Tibial nerve (tissue), 4 donors: ENCODE results near the gene ARHGEF4. TPM values are rescaled to one million over a fixed set of nuclear protein-coding genes. Genes with fewer than 3 reads are reported as not detected.

Experiments used
- DNase-seq, 2 donors: peaks; one replicate each; pipeline ENCODE4 v3.0.0-alpha.2; 2019; ENCODE audit warnings: low spot score in 2 of 2
- H3K27ac ChIP-seq, 4 donors: fragments of 200-600 bp; sonication (generic) in 3 of 4; one replicate each; pipeline ENCODE4 v1.5.1; 2017 to 2019; ENCODE audit warnings: mild to moderate bottlenecking in 1 of 4
- H3K27me3 ChIP-seq, 2 donors: fragments of 200-600 bp; sonication (generic) in 1 of 2; one replicate each; pipeline versions ENCODE4 v1.5.1 to v1.6.0; 2017 to 2019
- H3K36me3 ChIP-seq, 3 donors: fragments of 200-600 bp; sonication (generic); one replicate each; pipeline ENCODE4 v1.5.1; 2018 to 2019
- H3K4me1 ChIP-seq, 4 donors: fragments of 200-600 bp; sonication (generic) in 3 of 4; one replicate each; pipeline ENCODE4 v1.5.1; 2017 to 2019
- H3K4me3 ChIP-seq, 4 donors: fragments of 200-600 bp; sonication (generic) in 3 of 4; one replicate each; pipeline ENCODE4 v1.5.1; 2017 to 2019; ENCODE audit warnings: mild to moderate bottlenecking in 1 of 4, moderate library complexity in 1 of 4
- H3K9me3 ChIP-seq, 4 donors: fragments of 200-600 bp; sonication (generic) in 3 of 4; one replicate each; pipeline ENCODE4 v1.5.1; 2017 to 2019
- EP300 ChIP-seq, 2 donors: sonication (generic); formaldehyde crosslinking; IDR thresholded peaks; one replicate each; pipeline ENCODE4 v1.6.1; 2017; ENCODE audit warnings: antibody characterized with exemption in 2 of 2, mild to moderate bottlenecking in 1 of 2
- POLR2A ChIP-seq, 2 donors: fragments of 450-650 bp; IDR thresholded peaks; one replicate each; pipeline ENCODE4 v1.6.1; 2017; ENCODE audit warnings: antibody characterized with exemption in 2 of 2, mild to moderate bottlenecking in 2 of 2, moderate library complexity in 2 of 2
- WGBS, 2 donors: methylation state at CpG; one replicate each; pipeline ENCODE4 v1.1.5; 2018; 5-methylcytosine and 5-hydroxymethylcytosine counted together
- small RNA-seq: library from RNA; depleted of rRNA; stranded (forward); fragments of <200 nt; gene quantifications from one replicate; pipeline ENCODE3, GENCODE V24; 2016
- total RNA-seq, 4 donors: library from RNA; depleted of rRNA; stranded (reverse); fragments of >200 nt; gene quantifications; one replicate each; pipeline ENCODE4 v1.1.0, GENCODE V29; 2016
- TF ChIP-seq, protein P1 (sequence below), 5 experiments: fragments of 200-600 bp in 3 of 5; fragments of 450-650 bp in 2 of 5; sonication (generic) in 3 of 5; IDR thresholded peaks; one replicate each; pipeline ENCODE4 v1.5.1; 2016 to 2019; ENCODE audit warnings: antibody characterized with exemption in 5 of 5, mild to moderate bottlenecking in 3 of 5, moderate library complexity in 2 of 5

ARHGEF4 gene
- total RNA-seq, 4 donors from 2014 or later: 16.3 to 50.7 (median 23.3) TPM

DNA sequence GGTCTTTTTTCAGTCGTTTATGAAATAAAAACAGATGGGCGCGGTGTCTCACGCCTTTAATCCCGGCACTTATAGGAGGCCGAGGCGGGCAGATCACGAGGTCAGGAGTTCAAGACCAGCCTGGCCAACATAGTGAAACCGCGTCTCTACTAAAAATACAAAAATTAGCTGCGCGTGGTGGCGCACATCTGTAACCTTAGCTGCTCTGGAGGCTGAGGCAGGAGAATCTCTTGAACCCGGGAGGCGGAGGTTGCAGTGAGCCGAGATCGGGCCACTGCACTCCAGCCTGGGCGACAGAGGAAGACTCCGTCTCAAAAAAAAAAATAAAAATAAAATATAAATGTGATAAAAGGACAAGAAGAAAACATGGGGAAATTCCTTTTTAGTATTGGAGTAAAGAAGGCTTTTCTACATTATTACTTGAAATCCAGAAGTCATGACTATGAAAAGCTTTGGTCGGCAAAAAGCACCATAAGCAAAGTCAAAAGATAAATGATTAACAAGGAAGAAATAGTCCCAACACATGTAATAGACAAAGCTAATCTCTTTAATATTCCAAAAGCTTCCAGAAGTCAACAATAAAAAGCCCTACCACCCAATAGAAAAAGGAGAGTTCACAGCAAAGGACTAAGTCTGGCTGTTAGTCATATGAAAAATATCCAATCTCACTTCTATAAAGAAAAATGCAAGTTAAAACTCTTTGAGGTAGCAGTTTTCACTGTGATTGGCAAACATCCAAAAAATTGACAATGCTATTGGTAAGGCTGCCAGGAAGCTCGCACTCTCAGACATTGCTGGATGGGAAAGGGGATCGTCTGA is 258.0 kb downstream of the ARHGEF4 start:
- TF ChIP-seq POLR2A (IDR thresholded peaks at IDR 0.05): no peak
- no peak for TF ChIP-seq EP300 (IDR thresholded peaks at IDR 0.05)
- TF ChIP-seq, protein P1, sequence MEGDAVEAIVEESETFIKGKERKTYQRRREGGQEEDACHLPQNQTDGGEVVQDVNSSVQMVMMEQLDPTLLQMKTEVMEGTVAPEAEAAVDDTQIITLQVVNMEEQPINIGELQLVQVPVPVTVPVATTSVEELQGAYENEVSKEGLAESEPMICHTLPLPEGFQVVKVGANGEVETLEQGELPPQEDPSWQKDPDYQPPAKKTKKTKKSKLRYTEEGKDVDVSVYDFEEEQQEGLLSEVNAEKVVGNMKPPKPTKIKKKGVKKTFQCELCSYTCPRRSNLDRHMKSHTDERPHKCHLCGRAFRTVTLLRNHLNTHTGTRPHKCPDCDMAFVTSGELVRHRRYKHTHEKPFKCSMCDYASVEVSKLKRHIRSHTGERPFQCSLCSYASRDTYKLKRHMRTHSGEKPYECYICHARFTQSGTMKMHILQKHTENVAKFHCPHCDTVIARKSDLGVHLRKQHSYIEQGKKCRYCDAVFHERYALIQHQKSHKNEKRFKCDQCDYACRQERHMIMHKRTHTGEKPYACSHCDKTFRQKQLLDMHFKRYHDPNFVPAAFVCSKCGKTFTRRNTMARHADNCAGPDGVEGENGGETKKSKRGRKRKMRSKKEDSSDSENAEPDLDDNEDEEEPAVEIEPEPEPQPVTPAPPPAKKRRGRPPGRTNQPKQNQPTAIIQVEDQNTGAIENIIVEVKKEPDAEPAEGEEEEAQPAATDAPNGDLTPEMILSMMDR (IDR thresholded peaks at IDR 0.05): no peak
- 72 to 75% methylated on average over 22 of the region's 22 CpGs for WGBS, 2 donors
- no peak overlapping the region for H3K27ac ChIP-seq
- H3K4me3 ChIP-seq: no peak overlapping the region
- H3K4me1 ChIP-seq: peaks cover 0 to 33% (median 10%) of the 10 kb centered on the region in 4 donors
- no peak for DNase-seq
- H3K36me3 ChIP-seq: peaks cover 0 to 16% (median 0%) of the 10 kb centered on the region in 3 donors
- no peaks in the 10 kb centered on the region for H3K9me3 ChIP-seq
- no peaks in the 10 kb centered on the region for H3K27me3 ChIP-seq

Small RNA genes lying within 50 kb of the gene (small RNA-seq; reads per million reads assigned to genes)
- not detected for gene RF00423

Other genes starting within 250 kb of the ARHGEF4 start
- gene CFC1, start 237.3 kb upstream of the ARHGEF4 start, total RNA-seq: not detected
- not detected for gene POTEJ, start 225.5 kb upstream of the ARHGEF4 start, total RNA-seq
- gene GPR148, start 107.8 kb upstream of the ARHGEF4 start, total RNA-seq: not detected
- gene AMER3, start 81.4 kb upstream of the ARHGEF4 start, total RNA-seq: not detected